ENCODE measurements around the gene LEAP2. TPM values are rescaled to one million over a fixed set of nuclear protein-coding genes. Genes with fewer than 3 reads are reported as not detected.

Gene LEAP2
- 1 to 10 TPM in 2 of 4 donors, under 1 TPM in 1, not detected in 1; 0.88 to 3.4 (median 1.1) TPM for total RNA-seq

DNA sequence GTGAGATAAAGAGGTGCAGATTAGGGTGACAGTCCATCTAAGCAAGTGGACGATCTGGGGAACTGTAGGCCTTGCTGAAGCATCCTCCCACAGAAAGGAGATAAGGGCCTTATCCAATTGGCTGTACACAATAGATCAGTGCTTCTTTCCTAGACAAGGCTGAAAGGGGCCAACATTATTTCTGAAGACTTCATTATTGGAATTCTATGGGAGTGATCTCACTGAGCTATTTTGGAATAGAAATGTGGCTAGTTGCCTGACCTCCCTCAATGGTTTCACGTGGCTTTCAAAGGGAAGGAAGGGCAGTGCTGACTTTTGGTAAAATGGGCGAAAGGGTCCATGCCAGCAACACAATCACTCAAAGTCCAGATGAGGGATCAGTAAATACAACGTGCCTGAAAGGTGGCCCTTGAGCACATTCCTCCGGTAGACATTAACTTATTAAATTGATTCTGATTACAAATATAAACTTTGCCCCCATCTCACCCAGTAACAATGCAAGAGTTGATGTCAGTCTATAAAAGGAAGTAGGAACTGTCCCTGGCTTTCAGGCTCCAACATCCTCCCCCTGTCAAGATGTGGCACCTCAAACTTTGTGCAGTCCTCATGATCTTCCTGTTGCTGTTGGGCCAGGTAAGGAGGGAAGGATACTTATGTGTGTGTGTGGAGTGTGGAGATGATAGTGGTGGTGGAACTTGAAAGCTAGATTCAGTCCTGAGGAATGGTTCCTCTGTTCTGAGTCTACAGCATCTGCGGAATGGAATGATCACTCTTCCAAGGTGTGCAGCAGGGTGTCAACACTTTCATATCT lies at the start of gene LEAP2:
Gene LEAP2, plus strand, starts transcription at position 550 of the 811 bp plus-strand sequence. Its CDS starts 27 bp downstream, at position 577.
- intact Hi-C loops (cut with DNase I; ENCODE audit: low total_unique reads) = no loop called here
- no peaks in the 10 kb centered on the region for H3K36me3 ChIP-seq
- no peak within 1 kb of the TSS for H3K27ac ChIP-seq
- DNase-seq = no peak
- H3K27me3 ChIP-seq = no peaks in the 10 kb centered on the region
- no peak within 1 kb of the TSS for H3K4me3 ChIP-seq
- TF ChIP-seq, protein P1, sequence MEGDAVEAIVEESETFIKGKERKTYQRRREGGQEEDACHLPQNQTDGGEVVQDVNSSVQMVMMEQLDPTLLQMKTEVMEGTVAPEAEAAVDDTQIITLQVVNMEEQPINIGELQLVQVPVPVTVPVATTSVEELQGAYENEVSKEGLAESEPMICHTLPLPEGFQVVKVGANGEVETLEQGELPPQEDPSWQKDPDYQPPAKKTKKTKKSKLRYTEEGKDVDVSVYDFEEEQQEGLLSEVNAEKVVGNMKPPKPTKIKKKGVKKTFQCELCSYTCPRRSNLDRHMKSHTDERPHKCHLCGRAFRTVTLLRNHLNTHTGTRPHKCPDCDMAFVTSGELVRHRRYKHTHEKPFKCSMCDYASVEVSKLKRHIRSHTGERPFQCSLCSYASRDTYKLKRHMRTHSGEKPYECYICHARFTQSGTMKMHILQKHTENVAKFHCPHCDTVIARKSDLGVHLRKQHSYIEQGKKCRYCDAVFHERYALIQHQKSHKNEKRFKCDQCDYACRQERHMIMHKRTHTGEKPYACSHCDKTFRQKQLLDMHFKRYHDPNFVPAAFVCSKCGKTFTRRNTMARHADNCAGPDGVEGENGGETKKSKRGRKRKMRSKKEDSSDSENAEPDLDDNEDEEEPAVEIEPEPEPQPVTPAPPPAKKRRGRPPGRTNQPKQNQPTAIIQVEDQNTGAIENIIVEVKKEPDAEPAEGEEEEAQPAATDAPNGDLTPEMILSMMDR (IDR thresholded peaks at IDR 0.05) = no peak
- no peak for TF ChIP-seq POLR2A (IDR thresholded peaks at IDR 0.05)
- H3K4me1 ChIP-seq = no peaks in the 10 kb centered on the region
- H3K9me3 ChIP-seq = no peaks in the 10 kb centered on the region

GRCh38 chr5:132824426-132824825 lies 49.0 kb upstream of the LEAP2 start:
- no peak overlapping the region for H3K4me3 ChIP-seq
- no peaks in the 10 kb centered on the region for H3K9me3 ChIP-seq
- no peak overlapping the region for H3K27ac ChIP-seq
- intact Hi-C loops (cut with DNase I; ENCODE audit: low total_unique reads) = loop anchor here (10.0 kb wide), 1 partner anchor 60 kb away; no protein-coding TSS in a partner anchor
- peaks cover 0 to 3% of the 10 kb centered on the region in 2 donors for H3K4me1 ChIP-seq
- no peaks in the 10 kb centered on the region for H3K36me3 ChIP-seq
- TF ChIP-seq POLR2A (IDR thresholded peaks at IDR 0.05) = no peak
- TF ChIP-seq, protein P1 (IDR thresholded peaks at IDR 0.05) = no peak
- no peaks in the 10 kb centered on the region for H3K27me3 ChIP-seq
- DNase-seq = no peak

DNA sequence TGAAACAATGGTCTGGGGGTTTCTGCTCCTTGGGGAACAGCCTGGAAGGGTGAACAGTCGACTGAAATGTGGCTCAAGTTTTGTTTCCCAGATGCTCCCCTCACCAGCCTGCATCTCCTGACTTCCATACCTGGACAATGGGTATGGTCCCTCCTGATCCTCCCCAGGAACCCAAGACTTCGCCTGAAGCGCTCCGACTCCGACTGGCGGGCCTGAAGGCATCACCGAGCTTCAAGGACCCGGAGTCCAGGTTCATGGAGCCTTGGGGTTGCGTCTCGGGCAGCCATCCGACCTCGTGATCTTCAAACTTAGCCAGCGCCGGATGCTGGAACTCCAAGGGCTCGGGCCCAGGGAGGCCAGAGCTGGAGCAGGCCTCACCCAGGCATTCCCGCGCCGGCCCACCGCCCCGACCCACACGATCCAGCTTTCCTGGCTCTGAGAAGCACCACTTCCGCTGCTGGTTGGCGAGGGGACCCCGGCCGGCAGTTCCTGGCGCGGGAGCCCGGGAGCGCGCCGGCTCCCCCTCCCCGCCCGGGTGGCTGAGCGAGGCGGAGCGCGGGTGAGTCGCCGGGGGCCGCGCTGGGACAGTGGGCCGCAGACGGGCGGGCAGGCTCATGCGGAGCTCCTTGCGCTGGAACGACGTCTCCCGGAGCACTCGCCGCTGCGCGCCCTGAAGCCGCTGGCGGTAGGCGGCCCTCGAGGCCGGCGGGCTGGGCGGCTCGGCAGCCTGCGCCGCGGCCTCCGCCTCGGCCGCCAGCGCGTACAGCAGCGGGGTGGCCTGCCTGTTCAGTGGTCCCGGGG lies 48.2 kb upstream of the LEAP2 start:
- Histone ChIP-seq H3K4me3 (no peak overlapping the region), H3K27me3 (no peaks in the 10 kb centered on the region), H3K36me3 (no peaks in the 10 kb centered on the region), H3K9me3 (no peaks in the 10 kb centered on the region), H3K27ac (no peak overlapping the region), H3K4me1 (peaks cover 0 to 3% of the 10 kb centered on the region in 2 donors)
- intact Hi-C loops (cut with DNase I; ENCODE audit: low total_unique reads) = loop anchor here (10.0 kb wide), 1 partner anchor 60 kb away; no protein-coding TSS in a partner anchor
- TF ChIP-seq, protein P1 (IDR thresholded peaks at IDR 0.05) = no peak
- TF ChIP-seq POLR2A (IDR thresholded peaks at IDR 0.05) = no peak
- DNase-seq = no peak

GRCh38 chr5:132825834-132826391 lies 47.6 kb upstream of the LEAP2 start:
- Histone ChIP-seq H3K9me3 (no peaks in the 10 kb centered on the region), H3K4me3 (no peak overlapping the region), H3K4me1 (peaks cover 0 to 3% of the 10 kb centered on the region in 2 donors), H3K27me3 (no peaks in the 10 kb centered on the region), H3K27ac (peak overlapping the region in 1 of 2 donors; percentile 41), H3K36me3 (no peaks in the 10 kb centered on the region)
- intact Hi-C loops (cut with DNase I; ENCODE audit: low total_unique reads) = loop anchor here (10.0 kb wide), 1 partner anchor 59 kb away; no protein-coding TSS in a partner anchor
- DNase-seq = no peak
- TF ChIP-seq, protein P1 (IDR thresholded peaks at IDR 0.05) = no peak
- TF ChIP-seq POLR2A (IDR thresholded peaks at IDR 0.05) = no peak
